ENCODE measurements around the gene LYZL1.
"Not testable (repeated sequence)": the region's sequence is repeated elsewhere in the genome, so short reads cannot be mapped to it uniquely, and the experiment has no call there.

LYZL1 gene

DNA sequence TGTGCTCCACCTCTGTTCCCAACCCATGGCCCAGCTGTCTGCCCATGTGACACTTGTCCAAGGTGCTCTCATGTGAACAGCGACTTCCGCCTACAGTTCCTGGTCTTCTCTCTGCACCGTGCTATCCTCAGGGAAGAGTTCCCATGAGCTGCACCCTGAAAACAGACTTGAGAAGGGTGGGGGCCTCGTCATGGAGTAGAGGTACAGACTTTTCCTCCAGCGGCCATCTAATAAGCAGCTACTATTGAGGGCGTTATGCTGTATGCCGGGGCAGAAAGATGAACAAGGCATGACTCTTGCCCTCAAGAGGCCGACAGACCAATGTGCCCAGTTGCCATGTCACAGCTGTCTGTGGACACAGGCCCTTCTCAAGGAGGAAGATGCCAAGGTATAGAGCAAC, 25.4 kb upstream of the LYZL1 start:
- no peak for DNase-seq (ENCODE audit: low spot score)

DNA sequence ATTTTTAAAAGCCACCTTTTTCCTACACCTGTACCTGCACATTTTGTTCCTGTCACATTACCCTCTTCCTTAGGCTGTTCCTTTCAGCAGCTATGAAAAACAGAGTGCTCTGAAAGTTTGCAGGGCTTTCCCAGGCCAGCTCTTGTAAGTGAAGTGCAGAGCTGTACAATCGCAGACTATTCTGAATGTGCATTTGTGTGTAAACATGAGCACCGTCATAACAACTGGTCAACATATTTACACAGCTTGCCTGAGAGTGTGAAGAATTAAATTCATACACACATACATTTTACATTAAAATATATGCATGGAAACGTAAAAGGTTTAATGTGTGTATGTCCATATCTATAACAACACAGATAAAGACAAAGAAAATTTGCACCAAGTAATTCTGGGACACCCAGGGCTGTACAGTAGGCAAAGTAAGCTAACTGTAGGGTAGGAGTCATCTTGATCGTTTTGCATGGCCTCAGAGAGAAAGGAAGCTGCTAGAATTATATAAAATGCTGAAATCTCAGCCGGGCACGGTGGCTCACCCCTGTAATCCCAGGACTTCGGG, 23.6 kb upstream of the LYZL1 start:
- DNase-seq (ENCODE audit: low spot score), result no peak

DNA sequence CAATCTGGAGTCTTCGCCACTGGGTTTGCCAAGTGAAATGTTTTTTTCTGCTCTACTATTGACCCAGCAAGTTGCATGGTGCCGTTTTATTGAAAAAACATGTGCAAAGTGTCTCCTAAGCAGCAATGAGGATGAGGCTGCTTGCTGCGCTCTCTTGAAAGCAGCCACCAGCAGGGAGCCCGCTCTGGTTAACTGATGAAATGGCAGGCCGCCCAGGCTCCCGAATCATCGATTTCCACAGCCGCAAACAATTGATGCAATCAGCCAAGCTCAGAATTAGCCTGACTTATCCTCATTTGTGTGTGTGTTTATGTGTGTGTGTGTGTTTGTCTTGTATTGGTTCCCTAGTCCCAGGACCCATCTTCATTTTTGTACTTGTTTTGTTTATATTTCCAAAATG, 22.2 kb upstream of the LYZL1 start:
- DNase-seq (ENCODE audit: low spot score), result peak; percentile 37

DNA sequence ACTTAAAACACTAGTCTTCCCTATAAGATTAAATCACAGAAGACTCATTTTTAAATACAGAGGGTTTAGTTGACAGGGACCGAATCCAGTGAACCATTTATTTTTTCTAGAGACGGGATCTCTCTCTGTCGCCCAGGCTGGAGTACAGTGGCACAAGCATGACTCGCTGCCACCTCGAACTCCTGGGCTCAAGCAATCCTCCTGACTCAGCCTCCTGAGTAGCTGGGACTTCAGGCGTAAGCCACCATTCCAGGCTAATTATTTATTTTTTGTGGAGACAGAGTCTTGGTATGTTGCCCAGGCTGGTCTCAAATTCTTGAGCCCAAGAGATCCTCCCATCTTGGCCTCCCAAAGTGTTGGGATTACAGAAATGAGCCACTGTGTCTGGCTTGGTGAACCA, 20.9 kb upstream of the LYZL1 start:
- no peak for DNase-seq (ENCODE audit: low spot score)

DNA sequence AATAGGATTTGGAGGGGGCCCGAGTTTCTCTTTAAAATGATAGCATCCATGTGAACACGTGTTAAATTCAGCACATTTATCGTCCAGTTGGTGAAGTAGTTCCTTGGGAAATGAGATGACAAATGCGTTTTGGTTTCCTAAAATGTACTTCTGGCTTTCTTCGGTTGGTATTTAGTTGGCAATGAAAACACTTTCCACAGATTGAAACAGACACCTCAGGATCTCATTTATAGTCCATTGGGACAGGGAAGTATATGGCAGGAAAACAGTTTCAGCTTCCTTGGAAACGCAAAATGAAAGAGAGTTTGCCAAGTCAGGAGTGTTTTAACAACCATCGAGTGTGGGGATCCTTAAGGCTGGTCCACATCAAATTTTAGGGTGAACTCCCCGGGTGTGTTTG, 19.4 kb upstream of the LYZL1 start:
- no peak for DNase-seq (ENCODE audit: low spot score)

DNA sequence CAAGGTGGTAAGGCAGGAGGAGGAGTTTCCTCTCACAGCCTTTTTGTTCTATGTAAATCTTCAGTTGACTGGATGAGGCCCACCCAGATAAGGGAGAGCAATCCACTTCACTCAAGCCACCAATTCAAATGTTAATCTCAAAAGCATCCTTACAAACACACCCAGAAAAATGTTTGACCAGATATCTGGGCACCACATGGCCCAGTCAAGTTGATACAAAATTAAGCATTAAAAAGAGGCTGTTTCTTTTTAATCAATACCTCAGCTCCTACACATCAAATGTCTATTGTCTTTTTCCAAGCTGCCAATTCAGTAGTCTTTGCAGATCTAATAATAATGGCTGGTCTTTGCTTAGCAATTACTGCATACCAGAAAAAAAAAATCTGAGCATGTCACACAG, 18.0 kb upstream of the LYZL1 start:
- DNase-seq (ENCODE audit: low spot score), result no peak

DNA sequence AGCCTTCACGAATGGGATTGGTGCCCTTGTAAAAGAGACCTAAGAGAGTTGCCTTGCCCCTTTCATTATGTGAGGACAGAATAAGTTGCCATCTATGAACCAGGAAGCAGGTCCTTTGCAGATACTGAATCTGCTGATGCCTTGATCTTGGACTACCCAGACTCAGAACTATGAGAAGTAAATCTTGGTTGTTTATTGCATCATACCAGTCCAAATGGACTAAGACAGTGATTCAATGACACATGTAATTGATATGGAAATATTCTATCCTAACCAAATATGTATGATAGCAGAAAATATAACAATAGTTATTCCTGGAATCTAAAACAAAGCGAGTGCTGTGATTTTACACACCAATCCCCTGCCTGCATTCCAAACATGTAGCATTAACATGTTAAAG, 17.0 kb upstream of the LYZL1 start:
- DNase-seq (ENCODE audit: low spot score), result no peak

DNA sequence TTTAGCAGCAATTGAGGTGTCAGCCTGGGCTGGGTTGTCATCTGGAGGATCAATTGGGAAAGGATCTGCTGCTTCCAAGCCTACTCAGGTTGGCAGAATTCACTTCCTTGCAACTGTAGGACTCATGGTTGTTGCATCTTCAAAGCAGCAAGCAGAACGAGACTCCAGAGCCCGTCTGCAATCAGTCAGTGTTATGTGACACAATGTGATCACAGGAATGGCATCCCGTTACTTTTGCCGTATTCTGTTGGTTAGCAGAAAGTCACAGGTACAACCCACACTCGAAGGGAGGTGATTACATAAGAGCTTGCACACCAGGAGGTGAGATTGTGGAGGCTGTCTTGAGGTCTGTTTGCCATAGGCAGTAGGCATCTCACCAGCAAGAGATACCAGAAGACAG, 15.4 kb upstream of the LYZL1 start:
- no peak for DNase-seq (ENCODE audit: low spot score)

DNA sequence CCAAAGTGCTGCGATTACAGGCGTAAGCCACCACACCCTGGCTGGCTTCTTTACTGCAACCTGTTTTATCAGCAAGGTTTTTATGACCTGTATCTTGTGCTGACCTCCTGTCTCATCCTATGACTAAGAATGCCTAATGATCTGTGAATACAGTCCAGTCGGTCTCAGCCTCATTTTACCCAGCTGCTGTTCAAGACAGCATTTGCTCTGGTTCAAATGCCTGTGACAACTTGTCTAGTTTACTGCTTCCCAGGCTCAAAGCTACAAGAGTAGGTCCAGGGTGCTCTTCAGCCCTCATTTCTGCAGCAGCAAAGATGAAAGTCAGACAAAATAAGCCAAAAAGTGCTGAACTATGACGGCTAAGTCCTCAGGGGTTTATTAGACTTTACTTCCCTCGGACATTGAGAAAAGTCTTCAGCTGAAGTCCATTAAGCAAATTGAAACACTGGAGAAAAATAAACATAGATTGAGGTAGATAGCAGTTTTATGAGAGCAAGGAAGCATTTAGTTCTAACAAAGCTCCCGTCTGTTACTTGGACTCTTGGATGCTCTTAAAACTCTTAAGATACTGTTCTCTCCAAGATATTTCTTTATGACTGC, 12.5 kb upstream of the LYZL1 start:
- no peak for DNase-seq (ENCODE audit: low spot score)

DNA sequence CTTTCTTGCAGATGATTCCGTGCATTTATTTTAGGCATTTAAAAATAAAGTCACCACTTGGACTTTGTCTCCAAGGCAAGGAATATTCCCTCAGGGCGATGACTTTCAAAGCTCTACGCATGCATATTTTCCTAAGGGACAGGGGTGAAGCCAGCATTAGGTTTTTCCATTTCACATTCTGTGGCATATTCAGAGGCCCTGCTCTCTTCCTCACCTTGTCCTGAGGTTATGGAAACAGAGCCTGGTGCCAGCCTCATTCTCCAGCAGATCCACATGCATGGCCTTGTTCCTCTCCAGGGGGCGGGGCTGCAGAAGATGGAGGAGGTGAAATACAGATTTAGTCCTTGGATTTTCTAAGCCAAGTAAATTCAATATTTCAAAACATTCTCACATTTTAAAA, 11.6 kb upstream of the LYZL1 start:
- DNase-seq (ENCODE audit: low spot score), result no peak

DNA sequence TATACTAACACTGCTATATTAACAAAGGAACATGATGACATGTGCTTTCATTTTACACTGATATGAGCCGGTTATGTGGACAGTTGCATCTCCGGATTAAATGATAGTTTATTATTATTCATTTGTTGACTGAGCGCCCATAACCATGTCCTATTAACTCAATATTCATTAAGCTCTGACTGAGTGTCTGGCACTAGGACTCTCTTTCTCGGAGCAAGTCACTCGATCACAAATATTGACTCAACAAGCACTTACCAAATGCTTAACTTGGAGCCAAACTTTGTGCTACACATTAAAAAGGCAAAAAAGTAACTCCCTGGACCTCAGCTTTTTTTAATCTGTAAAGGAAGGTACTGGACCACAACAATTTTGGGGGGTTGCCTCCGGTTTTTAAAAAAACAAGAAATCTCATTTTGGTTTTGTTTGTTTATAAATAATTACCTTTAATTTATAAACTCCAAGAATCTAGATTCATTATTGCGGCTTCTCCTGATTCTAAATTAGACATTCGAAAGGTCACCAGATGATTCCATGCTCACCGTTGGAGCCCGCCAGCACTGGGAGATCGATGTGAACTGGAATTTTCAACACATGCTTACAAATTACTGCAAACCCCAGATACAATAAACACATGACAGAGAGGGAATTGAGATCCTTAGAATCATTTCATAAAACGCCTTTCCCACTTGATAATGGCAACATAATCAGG, 8.9 kb upstream of the LYZL1 start:
- DNase-seq (ENCODE audit: low spot score), result no peak

DNA sequence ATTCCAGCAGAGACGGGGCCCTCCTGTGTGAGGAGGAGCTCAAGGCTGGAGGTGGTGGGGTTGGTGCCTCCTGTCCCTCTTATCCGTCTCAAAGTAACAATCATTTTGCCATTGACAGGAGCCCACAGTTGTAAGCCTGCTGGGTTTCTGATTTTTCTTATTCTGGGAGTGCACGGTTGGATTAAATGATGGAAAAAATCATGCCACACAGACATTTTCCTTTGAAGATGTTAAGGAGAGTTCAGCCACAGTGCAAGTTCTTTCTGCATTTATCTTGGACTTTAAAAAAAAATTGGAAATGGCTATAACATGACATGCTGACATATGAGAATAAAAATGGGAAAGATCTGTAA, 8.4 kb upstream of the LYZL1 start:
- DNase-seq (ENCODE audit: low spot score), result no peak

DNA sequence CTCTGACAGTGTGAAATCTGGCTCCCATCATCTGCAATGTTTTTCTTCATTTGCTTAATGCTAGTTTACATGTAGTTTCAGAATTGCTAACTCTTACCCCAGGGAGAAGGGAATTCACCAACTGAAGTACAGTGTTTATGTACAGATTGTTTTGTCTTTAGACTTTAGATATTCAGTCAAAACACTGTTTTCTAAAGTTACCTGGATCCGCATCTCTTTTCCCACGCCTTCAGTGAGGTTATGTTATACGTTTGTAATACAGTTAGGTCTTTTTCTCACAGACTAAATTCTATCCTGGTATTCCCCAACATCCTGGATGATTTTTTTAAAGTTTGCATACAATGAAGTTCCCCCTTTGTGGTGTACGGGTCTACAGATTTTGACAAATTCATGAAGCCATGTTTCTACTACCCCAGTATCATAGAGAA, 3.2 kb upstream of the LYZL1 start:
- no peak for DNase-seq (ENCODE audit: low spot score)

DNA sequence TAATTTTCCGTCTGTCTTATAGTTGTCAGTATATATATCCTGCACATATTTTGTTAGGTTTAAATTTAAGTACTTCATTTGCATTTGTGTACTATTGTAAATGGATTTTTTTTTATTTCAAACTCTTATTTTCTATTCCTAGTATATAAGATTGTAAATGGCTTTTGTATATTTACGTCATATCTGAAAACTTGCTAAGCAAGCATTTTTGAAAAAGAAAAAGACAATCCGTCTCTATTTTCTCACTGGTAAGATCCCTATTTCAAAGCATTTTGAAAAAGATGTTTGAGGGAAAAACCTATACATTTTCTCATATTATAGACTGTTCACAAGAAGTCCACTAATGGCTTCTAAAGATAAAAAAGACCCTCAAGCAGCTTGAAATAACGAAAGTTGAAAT, 1.2 kb upstream of the LYZL1 start:
- DNase-seq (ENCODE audit: low spot score), result no peak

DNA sequence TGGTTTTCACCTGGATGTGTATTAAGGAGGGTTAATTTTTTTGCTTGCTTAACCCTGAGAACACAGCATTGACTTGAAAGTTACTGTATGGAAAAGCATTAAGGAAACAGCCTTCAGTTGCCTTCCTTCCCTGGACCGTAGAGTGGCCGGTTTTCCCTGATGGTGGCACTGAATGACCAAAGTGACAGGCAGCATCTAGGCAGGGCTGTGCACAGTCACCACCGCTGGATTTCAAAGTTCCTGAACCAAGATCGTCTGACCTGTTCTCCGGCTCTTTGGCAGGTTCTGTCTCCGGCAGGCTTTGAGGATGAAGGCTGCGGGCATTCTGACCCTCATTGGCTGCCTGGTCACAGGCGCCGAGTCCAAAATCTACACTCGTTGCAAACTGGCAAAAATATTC, 2.7 kb downstream of the LYZL1 start:
- not testable (repeated sequence) for DNase-seq (ENCODE audit: low spot score)

DNA sequence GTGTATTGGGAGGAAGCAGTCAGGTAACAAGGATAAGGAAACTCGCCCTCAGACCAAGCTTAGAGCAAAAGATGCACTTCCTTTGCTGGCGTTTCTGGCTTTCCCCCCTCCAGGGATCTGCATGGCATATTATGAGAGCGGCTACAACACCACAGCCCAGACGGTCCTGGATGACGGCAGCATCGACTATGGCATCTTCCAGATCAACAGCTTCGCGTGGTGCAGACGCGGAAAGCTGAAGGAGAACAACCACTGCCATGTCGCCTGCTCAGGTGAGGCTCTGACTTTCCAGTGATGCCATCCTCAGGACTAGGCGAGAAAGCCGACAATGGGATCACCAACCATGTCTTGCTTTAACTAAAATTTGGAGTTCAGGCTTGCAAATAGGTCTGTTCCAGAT, 3.5 kb downstream of the LYZL1 start:
- not testable (repeated sequence) for DNase-seq (ENCODE audit: low spot score)

DNA sequence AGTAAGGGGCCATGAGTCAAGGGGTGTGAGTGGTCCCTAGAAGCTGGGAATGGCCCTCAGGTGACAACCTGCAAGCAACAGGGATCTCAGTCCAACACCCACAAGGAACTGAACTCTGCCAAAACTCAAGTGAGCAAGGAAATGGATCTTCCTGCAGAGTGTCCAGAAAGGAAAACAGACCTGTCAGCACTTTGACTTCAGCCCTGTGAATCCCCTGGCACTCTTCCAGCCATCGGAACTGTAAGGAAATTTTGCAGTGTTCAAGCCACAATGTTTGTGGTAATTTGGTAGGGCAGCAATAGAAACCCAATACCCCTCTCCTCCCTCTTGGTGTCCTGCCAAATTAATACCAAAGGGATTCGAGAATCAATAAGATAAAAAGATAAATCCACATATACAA, 6.9 kb downstream of the LYZL1 start:
- DNase-seq (ENCODE audit: low spot score), result no peak

DNA sequence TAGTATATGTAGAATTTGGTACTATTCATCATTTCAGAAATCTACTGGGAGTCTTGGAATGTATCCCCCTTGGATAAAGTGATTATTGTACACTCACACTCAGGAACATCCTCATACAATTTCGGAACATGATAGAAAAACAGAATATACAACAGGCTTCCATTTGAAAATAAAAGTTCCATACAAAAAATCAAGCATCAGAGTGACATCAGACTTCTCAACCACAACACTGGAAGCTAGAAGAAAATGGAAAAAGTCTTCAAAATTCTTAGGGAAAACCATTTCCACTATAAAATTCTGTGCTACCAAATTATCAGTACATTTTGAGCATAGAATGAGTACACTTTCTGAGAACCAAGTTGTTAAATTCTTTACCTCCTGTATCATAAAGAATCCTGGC, 8.8 kb downstream of the LYZL1 start:
- no peak for DNase-seq (ENCODE audit: low spot score)

DNA sequence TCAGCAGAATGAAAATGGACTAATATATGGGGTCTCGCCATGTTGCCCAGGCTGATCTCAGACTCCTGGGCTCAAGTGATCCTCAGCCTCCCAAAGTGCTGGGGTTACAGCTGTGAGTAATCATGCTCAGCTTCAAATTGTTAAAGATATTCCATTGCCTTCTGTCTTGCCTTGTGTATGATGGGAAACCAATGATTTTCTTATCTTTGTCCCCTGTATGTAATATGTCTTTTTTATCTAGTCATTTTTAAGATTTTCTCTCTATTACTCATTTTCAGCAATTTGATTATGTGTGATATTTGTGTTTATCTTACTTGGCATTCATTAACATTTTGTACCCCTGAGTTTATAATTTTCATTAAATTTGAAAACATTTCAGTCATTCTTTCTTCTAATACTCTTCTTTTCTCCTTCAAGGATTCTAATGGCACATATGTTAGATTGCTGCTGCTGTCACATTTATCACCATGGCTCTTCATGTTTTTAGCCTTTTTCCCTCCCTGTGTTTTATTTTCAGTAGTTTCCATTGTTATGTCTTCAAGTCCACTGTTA, 12.6 kb downstream of the LYZL1 start:
- no peak for DNase-seq (ENCODE audit: low spot score)

DNA sequence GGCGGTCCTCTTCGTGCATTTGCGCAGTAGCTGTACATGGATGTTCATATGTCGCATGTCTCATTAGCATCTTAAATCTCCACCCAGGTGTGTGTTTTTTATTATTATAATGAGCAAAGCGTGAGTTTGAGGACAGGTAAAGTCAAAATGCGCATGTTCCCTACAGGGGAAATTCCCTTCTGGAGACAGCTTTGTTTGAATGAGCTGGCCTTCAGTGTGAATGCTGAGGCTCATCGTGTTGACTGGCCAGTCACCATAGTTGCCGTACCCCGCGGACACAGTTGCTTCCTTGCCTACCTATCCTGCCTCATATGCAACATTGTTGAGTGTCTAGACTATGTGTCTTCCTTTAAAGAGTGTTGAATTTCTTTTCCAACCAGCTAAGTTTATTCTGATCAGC, 13.6 kb downstream of the LYZL1 start:
- DNase-seq (ENCODE audit: low spot score), result no peak

DNA sequence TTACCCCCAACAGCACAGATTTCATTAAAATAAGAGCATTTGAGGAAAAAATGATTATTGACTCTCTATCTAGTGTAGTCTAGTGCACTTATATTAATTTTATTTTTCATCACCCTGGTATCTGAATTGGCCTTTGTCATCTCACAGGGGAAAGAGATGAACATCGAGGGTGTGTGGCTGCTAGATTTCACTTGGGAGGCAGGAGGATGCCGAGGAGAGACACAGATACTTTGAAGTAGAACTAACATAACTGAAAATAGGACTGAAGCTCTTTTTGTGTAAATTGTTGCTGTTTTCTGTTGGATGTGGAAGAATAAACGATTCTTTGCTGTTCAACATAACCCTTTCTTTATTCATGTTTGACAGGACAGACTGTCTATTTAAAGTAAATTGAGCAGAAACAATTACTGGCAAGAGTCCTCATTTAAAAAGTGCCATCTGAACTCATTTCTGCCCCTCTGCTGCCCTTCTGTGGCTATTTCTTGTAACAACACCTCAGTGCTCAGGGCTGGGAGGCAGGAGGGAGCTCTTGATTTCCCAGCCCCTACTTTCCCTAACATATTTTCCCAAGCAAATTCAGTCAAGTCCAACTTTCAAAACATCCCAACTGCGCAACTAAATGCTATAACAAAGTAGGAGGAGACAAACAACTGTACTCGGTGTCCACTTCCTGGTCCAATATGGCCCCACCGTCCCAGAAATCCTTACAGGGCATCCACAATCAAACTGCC, 15.6 kb downstream of the LYZL1 start:
- DNase-seq (ENCODE audit: low spot score), result peak; percentile 85

DNA sequence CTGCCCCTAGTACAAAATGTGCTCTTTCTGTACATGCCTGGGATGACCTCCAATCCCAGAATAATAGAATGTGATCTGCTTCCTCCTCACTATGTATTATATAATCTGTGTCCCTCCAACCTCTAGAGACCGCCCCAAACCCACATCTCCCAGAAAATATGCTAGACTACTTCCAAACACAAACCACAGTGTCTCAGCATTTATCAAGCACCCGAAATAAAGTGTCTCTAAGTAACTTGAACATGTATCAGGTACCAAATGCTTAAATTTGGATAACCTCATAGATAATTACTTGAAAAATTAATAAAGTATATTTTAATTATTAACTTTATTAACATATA, 16.1 kb downstream of the LYZL1 start:
- DNase-seq (ENCODE audit: low spot score), result no peak

DNA sequence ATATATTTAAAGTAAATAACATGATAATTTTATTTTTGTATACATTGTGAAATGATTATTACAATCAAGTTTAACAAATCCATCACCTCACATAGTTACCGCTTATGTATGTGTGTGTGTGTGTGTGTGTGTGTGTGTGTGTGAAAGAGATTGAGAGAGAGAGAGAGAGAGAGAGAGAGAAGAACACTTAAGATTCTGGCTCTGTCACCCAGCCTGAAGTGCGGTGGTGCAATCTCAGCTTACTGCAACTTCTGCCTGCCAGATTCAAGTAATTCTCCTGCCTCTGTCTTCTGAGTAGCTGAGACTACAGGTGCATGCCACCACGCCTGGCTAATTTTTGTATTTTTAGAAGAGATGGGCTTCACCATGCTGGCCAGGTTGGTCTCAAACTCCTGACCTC, 17.8 kb downstream of the LYZL1 start:
- no peak for DNase-seq (ENCODE audit: low spot score)

All from GM03348 (cell line).